Choroid plexus epithelial cell (primary cell): ENCODE results near the gene APBB2.

Experiments
- DNase-seq: peaks from one replicate; pipeline ENCODE4 v3.0.0-alpha.2; 2010; ENCODE audit warnings: low read depth
- H3K4me3 ChIP-seq: 2 replicates; pipeline ENCODE4 v1.5.1; 2011; ENCODE audit warnings: low read depth, mild to moderate bottlenecking, control low read depth, low read length, moderate library complexity
- TF ChIP-seq, protein P1 (sequence below): conservative IDR thresholded peaks from 2 replicates; pipeline ENCODE4 v1.5.1; 2011; ENCODE audit warnings: low read depth, mild to moderate bottlenecking, control low read depth, inconsistent platforms, low read length, moderate library complexity

The APBB2 gene

DNA sequence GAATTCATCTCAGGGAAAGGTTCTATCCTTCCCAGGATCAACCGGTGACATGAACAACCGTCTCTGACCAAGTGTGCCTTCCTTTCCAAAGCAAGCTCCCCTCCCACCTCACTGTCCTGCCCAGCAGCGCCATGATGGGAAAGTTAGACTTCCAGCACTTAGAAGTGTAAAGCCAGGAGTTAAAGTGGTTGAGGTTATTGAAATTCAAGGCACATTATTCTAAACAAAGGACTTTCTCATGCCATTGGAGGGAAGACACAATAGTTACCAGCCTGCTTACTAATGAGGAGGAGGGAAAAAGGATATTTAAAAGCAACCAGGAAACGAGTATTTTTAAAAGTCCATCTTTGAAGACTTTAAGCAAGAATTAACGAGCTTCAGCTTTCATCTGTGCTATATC, 367.8 kb downstream of the APBB2 start:
- DNase-seq, result no peak
- H3K4me3 ChIP-seq, result no peak overlapping the region
- TF ChIP-seq, protein P1, sequence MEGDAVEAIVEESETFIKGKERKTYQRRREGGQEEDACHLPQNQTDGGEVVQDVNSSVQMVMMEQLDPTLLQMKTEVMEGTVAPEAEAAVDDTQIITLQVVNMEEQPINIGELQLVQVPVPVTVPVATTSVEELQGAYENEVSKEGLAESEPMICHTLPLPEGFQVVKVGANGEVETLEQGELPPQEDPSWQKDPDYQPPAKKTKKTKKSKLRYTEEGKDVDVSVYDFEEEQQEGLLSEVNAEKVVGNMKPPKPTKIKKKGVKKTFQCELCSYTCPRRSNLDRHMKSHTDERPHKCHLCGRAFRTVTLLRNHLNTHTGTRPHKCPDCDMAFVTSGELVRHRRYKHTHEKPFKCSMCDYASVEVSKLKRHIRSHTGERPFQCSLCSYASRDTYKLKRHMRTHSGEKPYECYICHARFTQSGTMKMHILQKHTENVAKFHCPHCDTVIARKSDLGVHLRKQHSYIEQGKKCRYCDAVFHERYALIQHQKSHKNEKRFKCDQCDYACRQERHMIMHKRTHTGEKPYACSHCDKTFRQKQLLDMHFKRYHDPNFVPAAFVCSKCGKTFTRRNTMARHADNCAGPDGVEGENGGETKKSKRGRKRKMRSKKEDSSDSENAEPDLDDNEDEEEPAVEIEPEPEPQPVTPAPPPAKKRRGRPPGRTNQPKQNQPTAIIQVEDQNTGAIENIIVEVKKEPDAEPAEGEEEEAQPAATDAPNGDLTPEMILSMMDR, result no peak

DNA sequence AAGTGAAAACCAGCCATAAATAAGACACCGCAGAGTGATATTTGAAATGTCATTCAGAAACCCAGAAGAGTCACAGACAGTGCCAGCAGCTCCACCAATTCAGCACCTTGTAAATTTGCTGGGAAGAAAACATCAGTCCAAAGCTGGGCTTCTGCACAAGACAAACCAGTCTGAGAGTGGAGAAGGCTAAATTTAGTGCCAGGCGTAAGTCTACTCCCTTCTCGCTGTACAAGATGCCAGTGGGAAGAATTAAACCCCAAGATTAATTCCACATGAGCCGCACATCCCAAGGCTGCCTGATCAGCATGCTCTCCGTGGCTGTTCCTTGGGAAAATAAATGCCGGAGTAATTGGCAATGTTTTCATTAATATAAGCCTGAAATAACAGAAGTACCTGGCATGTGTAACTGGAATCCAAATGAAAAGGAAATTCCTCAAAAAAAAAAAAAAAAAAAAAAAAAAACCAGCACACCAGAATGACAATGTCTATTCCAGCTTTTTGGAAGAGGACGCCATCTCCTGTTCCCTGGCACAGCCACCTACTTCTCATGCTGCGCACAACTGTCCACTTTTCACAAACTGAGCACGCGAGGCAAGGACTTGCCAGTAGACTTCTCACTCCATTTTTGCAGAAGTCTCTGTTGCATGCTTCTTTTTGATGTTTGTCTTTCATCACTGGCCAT, 369.0 kb downstream of the APBB2 start:
- DNase-seq, result no peak
- TF ChIP-seq, protein P1, result no peak
- no peak overlapping the region for H3K4me3 ChIP-seq

DNA sequence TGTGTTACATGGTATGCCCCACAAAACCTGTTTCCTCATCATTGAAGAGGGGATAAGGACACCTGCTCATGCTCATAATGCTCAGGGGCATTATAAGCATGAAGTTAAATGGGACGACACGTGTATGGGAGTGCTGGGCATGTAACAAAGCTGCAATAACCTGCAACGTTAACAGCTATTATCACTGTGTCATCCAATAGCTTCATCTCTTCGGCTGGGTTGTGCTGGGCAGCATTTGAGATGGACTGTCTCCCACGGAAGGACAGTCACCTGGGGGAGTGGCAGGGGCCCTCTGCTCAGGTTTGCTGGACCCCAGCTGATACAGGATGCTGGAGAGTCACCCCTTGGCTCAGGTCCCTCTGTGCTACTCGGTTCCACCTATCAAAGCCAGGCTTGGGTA, 370.1 kb downstream of the APBB2 start:
- DNase-seq, result no peak
- TF ChIP-seq, protein P1, result no peak
- no peak overlapping the region for H3K4me3 ChIP-seq

DNA sequence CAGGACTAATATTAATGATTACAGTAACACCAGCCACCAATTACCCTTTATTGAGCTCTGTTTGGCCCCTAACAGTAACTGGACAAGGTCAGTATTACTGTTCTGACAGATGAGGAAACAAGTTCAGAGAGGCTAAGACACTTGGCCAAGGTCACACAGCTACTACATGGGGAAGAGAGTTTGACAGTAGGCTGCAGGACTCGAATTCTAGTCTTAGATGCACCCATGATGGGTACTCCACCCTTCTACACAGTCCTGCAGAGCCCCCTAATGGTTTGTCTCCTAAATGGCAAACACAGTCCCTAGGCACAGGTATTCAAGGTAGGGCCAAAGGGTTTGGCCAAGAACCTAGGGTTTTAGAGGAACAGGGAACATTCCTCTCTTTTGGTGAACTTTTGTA, 370.6 kb downstream of the APBB2 start:
- TF ChIP-seq, protein P1, result peak; percentile 29
- H3K4me3 ChIP-seq, result no peak overlapping the region
- no peak for DNase-seq

DNA sequence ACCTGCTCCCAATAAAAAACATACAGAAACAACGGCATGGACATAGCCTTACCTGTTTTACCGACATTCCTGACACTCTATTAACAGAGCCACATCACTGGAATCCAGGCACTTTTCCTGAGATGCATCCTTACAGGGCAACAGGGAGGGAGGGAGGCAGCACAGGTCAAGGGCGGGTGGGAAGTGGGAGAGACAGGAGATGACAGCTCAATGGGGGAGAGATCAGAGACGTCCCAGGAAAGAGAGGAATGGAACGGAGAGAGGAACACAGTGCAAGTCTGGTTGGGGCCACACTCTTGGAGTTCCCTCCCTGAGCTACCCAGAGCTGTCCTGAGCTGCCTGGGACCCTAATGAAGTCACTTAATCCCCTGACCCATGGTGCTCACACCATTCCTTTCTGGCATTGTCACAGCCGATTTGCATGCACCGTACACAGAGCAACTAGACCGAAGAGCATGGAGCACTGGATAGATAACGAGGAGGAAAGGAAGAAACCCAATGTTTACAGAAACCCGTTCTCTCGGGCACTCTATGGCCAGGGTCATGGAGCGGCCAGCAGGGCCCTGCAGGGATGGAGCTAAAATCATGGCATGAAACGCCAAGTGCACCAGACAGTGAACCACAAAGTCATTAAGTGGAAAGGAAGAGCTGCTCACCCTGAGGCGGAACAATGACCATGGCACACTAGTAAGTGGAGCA, 371.5 kb downstream of the APBB2 start:
- no peak for DNase-seq
- TF ChIP-seq, protein P1, result no peak
- no peak overlapping the region for H3K4me3 ChIP-seq

DNA sequence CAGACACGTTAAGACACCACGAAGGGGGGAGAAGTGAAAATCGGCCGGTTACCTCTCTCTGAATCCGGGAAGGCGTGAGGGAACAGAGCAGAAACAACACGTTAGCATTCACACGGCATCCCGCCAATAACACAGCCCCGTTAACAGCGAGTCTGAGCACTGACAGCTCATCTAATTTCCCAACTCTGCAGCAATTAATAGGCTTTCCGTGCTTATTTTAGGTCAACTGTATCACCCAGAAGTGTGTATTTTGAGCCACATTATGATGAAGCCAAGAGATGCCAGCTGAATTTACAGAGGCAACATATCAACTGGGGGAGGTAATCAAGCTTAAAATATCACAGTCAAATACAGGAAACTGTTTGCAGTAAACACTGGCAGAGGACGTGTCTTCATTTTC, 372.0 kb downstream of the APBB2 start:
- DNase-seq, result no peak
- H3K4me3 ChIP-seq, result no peak overlapping the region
- TF ChIP-seq, protein P1, result no peak
